BLaER1 (cell line): ENCODE results near the gene PLCG1.
A peak's percentile ranks its signal among the peaks of the same experiment; 100 is the strongest.

ENCODE experiments used
- H3K27ac ChIP-seq: shearing (Covaris generic); formaldehyde crosslinking; 2 replicates; pipeline ENCODE4 v1.8.1; 2022
- H3K27me3 ChIP-seq: shearing (Covaris generic); formaldehyde crosslinking; 2 replicates; pipeline ENCODE4 v1.8.1; 2022
- H3K36me3 ChIP-seq: shearing (Covaris generic); formaldehyde crosslinking; 2 replicates; pipeline ENCODE4 v1.8.1; 2022
- H3K4me1 ChIP-seq: shearing (Covaris generic); formaldehyde crosslinking; 2 replicates; pipeline ENCODE4 v1.8.1; 2022
- H3K4me2 ChIP-seq: shearing (Covaris generic); formaldehyde crosslinking; 2 replicates; pipeline ENCODE4 v1.8.1; 2022
- H3K4me3 ChIP-seq: shearing (Covaris generic); formaldehyde crosslinking; 2 replicates; pipeline ENCODE4 v1.8.1; 2022
- H3K9ac ChIP-seq: shearing (Covaris generic); formaldehyde crosslinking; 2 replicates; pipeline ENCODE4 v1.8.1; 2022
- H3K9me3 ChIP-seq: shearing (Covaris generic); formaldehyde crosslinking; 2 replicates; pipeline ENCODE4 v1.8.1; 2022
- H4K20me1 ChIP-seq: shearing (Covaris generic); formaldehyde crosslinking; 2 replicates; pipeline ENCODE4 v1.8.1; 2022
- Cebpa-rat ChIP-seq: shearing (Covaris generic); IDR thresholded peaks from 2 replicates; pipeline ENCODE4 v1.8.1; 2022

PLCG1 gene

DNA sequence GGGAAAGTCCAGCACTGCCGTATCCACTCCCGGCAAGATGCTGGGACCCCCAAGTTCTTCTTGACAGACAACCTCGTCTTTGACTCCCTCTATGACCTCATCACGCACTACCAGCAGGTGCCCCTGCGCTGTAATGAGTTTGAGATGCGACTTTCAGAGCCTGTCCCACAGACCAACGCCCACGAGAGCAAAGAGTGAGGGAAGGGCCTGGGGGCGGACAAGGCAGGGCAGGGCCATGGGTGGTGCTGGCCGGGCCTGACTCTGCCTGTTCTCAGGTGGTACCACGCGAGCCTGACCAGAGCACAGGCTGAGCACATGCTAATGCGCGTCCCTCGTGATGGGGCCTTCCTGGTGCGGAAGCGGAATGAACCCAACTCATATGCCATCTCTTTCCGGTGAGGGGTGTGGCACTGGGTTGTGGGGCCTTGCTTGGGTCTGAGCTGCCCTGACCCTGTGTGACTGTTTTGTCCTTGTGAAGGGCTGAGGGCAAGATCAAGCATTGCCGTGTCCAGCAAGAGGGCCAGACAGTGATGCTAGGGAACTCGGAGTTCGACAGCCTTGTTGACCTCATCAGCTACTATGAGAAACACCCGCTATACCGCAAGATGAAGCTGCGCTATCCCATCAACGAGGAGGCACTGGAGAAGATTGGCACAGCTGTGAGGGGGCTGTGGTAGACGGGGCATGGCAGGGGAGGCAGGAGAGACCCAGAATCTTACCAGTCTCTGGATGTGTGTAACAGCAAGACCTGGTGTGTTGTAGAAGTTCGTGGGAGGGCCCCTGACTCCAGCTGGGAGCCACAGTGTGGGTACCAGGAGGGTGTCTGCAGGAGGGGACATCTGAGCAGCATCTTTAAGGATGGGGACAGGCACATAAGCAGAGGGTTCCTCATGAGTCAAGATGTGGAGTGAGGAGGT is 29.1 kb downstream of the PLCG1 start:
- H3K4me2 ChIP-seq: peak overlapping the region; percentile 48
- no peak overlapping the region for H3K27ac ChIP-seq
- H3K9ac ChIP-seq: no peak overlapping the region
- H3K36me3 ChIP-seq: peaks cover 96% of the 10 kb centered on the region
- H3K9me3 ChIP-seq: no peaks in the 10 kb centered on the region
- no peak overlapping the region for H3K4me3 ChIP-seq
- H3K4me1 ChIP-seq: peaks cover 27% of the 10 kb centered on the region
- TF ChIP-seq Cebpa-rat: no peak
- peaks cover 100% of the 10 kb centered on the region for H4K20me1 ChIP-seq
- H3K27me3 ChIP-seq: peaks cover 73% of the 10 kb centered on the region

DNA sequence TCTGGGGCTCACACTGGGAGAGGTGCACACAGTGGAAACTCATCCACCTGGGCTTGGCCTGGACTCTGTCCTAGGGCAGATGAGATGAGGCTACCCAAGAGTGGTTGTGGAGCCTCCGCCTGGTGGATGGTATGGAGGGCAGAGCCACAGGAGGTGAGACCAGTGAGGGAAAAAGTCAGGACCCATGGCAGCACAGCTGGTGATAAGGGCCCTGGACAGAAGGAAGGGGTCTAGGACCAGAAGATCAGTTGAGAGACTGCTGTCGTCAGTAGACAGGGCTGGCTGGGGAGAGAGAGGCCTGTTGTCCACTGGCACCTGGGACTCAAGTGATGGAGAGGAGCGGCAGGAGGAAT is 29.8 kb downstream of the PLCG1 start:
- H3K27me3 ChIP-seq: peaks cover 73% of the 10 kb centered on the region
- no peak overlapping the region for H3K9ac ChIP-seq
- peaks cover 97% of the 10 kb centered on the region for H3K36me3 ChIP-seq
- H3K4me1 ChIP-seq: peaks cover 27% of the 10 kb centered on the region
- H4K20me1 ChIP-seq: peaks cover 100% of the 10 kb centered on the region
- no peak overlapping the region for H3K4me3 ChIP-seq
- TF ChIP-seq Cebpa-rat: no peak
- H3K27ac ChIP-seq: no peak overlapping the region
- H3K9me3 ChIP-seq: no peaks in the 10 kb centered on the region
- peak overlapping the region; percentile 48 for H3K4me2 ChIP-seq

DNA sequence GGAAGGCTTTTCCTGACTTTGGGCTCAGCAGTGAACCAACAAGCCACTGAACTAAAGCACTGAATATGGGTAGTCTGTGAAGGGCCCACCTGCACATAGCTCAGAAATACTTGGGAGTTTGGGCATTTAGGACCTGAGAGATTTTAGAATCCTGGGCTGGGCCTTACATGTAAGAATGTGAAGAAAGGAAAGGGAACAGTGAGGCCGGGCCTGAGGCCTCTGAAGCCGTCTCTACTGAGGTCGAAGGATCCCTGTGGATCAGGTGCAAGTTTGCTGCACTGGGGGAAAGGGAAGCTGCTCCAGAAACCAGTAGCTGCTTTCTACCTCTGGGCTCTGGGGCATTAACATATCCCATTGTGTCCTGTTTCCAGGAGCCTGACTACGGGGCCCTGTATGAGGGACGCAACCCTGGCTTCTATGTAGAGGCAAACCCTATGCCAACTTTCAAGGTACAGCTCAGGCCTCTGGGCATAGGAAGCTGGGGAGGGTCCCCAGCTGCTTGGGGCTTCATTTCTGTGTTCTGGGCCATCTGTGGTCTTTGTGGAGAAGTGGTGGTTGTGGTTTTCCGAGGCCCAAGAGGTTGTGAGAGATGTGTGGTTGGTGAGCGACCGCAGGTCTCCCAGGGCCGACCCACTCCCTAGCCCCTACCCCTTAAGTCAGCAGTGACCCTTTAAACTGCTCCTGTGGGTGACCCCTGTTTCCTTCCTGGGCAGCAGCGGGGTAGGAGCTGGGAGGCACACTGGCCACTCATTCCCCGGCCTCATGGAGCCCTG is 30.3 kb downstream of the PLCG1 start:
- Histone ChIP-seq H3K27ac (no peak overlapping the region), H3K4me2 (peak overlapping the region; percentile 48), H3K27me3 (peaks cover 73% of the 10 kb centered on the region), H3K36me3 (peaks cover 97% of the 10 kb centered on the region), H3K4me3 (no peak overlapping the region), H3K4me1 (peaks cover 27% of the 10 kb centered on the region), H3K9me3 (no peaks in the 10 kb centered on the region), H4K20me1 (peaks cover 100% of the 10 kb centered on the region), H3K9ac (no peak overlapping the region)
- TF ChIP-seq Cebpa-rat: no peak

DNA sequence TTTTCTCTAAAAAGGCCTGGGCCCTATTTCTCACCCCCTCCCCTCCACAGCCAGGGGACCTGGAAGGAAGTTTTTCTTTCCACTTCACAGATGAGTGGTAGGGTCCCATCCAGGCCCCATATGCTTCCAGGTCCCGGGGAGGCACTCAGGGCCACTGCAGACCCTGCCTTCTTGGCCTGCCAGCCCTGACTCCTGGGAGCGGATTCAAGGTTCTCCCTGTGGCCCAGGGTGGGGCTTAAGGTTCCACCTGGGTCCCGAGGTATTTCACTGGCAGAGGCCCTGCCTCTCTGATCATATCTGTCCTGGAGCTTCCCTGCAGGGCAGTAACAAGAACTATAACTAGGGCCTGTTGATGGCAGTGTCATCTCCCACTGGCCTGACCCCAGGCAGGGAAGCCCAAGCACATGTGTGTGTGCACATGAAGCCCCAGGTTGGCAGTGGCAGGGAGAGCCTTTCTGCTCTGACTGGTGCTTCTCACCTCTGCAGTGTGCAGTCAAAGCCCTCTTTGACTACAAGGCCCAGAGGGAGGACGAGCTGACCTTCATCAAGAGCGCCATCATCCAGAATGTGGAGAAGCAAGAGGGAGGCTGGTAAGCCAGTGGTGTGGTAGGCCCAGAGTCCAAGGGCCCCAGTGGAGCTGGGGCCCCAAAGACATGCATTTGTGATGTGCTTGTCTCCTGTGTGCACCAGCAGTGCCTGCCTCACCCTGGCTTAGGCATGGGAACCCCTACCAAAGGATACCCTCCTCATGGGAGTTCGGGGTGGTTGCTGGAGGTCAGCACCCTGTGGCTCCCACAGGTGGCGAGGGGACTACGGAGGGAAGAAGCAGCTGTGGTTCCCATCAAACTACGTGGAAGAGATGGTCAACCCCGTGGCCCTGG is 31.2 kb downstream of the PLCG1 start:
- H3K4me3 ChIP-seq: no peak overlapping the region
- H3K9ac ChIP-seq: no peak overlapping the region
- peaks cover 100% of the 10 kb centered on the region for H4K20me1 ChIP-seq
- H3K4me2 ChIP-seq: peak overlapping the region; percentile 48
- H3K4me1 ChIP-seq: peaks cover 27% of the 10 kb centered on the region
- H3K27me3 ChIP-seq: peaks cover 65% of the 10 kb centered on the region
- H3K36me3 ChIP-seq: peaks cover 97% of the 10 kb centered on the region
- no peak for TF ChIP-seq Cebpa-rat
- H3K27ac ChIP-seq: no peak overlapping the region
- no peaks in the 10 kb centered on the region for H3K9me3 ChIP-seq

GRCh38 chr20:41169162-41169690 is 31.9 kb downstream of the PLCG1 start:
- Histone ChIP-seq H3K27me3 (peaks cover 58% of the 10 kb centered on the region), H3K36me3 (peaks cover 97% of the 10 kb centered on the region), H3K9ac (no peak overlapping the region), H3K4me1 (peaks cover 27% of the 10 kb centered on the region), H3K9me3 (no peaks in the 10 kb centered on the region), H4K20me1 (peaks cover 100% of the 10 kb centered on the region), H3K4me3 (no peak overlapping the region), H3K27ac (no peak overlapping the region), H3K4me2 (no peak overlapping the region)
- TF ChIP-seq Cebpa-rat: no peak

GRCh38 chr20:41169791-41170351 is 32.5 kb downstream of the PLCG1 start:
- Histone ChIP-seq H3K4me2 (no peak overlapping the region), H3K9ac (no peak overlapping the region), H3K4me3 (no peak overlapping the region), H3K36me3 (peaks cover 97% of the 10 kb centered on the region), H3K9me3 (no peaks in the 10 kb centered on the region), H4K20me1 (peaks cover 100% of the 10 kb centered on the region), H3K27ac (no peak overlapping the region), H3K4me1 (peaks cover 27% of the 10 kb centered on the region), H3K27me3 (peaks cover 52% of the 10 kb centered on the region)
- TF ChIP-seq Cebpa-rat: no peak

GRCh38 chr20:41170386-41171105 is 33.2 kb downstream of the PLCG1 start:
- Histone ChIP-seq H3K27me3 (peaks cover 45% of the 10 kb centered on the region), H3K4me1 (peaks cover 27% of the 10 kb centered on the region), H4K20me1 (peaks cover 100% of the 10 kb centered on the region), H3K4me3 (no peak overlapping the region), H3K4me2 (no peak overlapping the region), H3K36me3 (peaks cover 97% of the 10 kb centered on the region), H3K9me3 (no peaks in the 10 kb centered on the region), H3K27ac (no peak overlapping the region), H3K9ac (no peak overlapping the region)
- TF ChIP-seq Cebpa-rat: no peak

DNA sequence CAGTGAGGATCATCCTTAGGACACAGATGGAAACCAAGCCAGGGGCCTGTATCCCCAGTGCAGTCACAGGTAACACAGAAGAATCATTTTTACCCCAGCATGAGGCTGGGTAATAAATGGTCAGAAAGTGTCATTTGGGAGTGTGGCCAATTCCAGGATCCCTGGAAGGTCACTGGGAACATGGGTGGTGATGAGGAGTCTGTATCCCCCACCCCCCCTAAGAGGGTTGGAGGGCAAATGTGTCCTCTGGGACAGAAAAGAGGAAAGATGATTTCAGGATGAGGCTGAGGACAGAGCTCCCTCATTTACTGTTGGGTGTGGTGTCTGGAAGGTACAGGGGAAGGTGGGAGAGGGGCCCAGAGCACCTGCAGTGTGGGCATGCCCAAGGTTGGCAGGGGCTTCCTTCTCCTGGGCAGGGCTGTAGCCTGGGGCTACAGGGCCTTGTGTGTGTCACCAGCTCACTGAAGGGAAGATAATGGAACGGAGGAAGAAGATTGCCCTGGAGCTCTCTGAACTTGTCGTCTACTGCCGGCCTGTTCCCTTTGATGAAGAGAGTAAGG is 34.5 kb downstream of the PLCG1 start:
- no peak for TF ChIP-seq Cebpa-rat
- no peak overlapping the region for H3K4me3 ChIP-seq
- H3K4me2 ChIP-seq: no peak overlapping the region
- H3K36me3 ChIP-seq: peaks cover 97% of the 10 kb centered on the region
- H4K20me1 ChIP-seq: peaks cover 100% of the 10 kb centered on the region
- peaks cover 19% of the 10 kb centered on the region for H3K4me1 ChIP-seq
- no peak overlapping the region for H3K27ac ChIP-seq
- peaks cover 33% of the 10 kb centered on the region for H3K27me3 ChIP-seq
- no peaks in the 10 kb centered on the region for H3K9me3 ChIP-seq
- H3K9ac ChIP-seq: no peak overlapping the region
